Spleen (tissue), 11 donors: ENCODE results near the gene CEP152. TPM values are rescaled to one million over a fixed set of nuclear protein-coding genes. Genes with fewer than 3 reads are reported as not detected.

Experiments
- DNase-seq: peaks from one replicate; pipeline ENCODE4 v3.0.0-alpha.2; 2020
- H3K27ac ChIP-seq, 8 donors: fragments of 200-600 bp; sonication (generic) in 7 of 8; 1 replicate in 4 of 8; 2 replicates in 4 of 8; pipeline versions ENCODE4 v1.5.0 to v1.8.0; 2016 to 2021; ENCODE audit warnings: inconsistent platforms in 4 of 8, mild to moderate bottlenecking in 4 of 8, moderate library complexity in 1 of 8
- H3K27me3 ChIP-seq, 7 donors: fragments of 200-600 bp; sonication (generic) in 6 of 7; replicated peaks in 1 of 7; 1 replicate in 4 of 7; 2 replicates in 3 of 7; pipeline versions ENCODE4 v1.5.0 to v1.8.0; 2016 to 2021; ENCODE audit warnings: inconsistent platforms in 3 of 7, mild to moderate bottlenecking in 1 of 7
- H3K36me3 ChIP-seq, 6 donors: fragments of 200-600 bp; sonication (generic) in 5 of 6; 1 replicate in 4 of 6; 2 replicates in 2 of 6; pipeline versions ENCODE4 v1.5.0 to v1.8.0; 2016 to 2021; ENCODE audit warnings: inconsistent platforms in 2 of 6
- H3K4me1 ChIP-seq, 6 donors: fragments of 200-600 bp; sonication (generic) in 5 of 6; 1 replicate in 3 of 6; 2 replicates in 3 of 6; pipeline versions ENCODE4 v1.5.0 to v1.8.0; 2016 to 2021; ENCODE audit warnings: inconsistent platforms in 3 of 6
- H3K4me3 ChIP-seq, 8 donors: fragments of 200-600 bp; sonication (generic) in 7 of 8; 1 replicate in 4 of 8; 2 replicates in 4 of 8; pipeline versions ENCODE4 v1.5.0 to v1.8.0; 2016 to 2021; ENCODE audit warnings: inconsistent platforms in 4 of 8, mild to moderate bottlenecking in 4 of 8, moderate library complexity in 2 of 8
- H3K9me3 ChIP-seq, 8 donors: fragments of 200-600 bp; sonication (generic) in 7 of 8; 1 replicate in 4 of 8; 2 replicates in 4 of 8; pipeline versions ENCODE4 v1.5.0 to v1.8.0; 2016 to 2021; ENCODE audit warnings: inconsistent platforms in 4 of 8
- CTCF ChIP-seq, 11 experiments: fragments of 200-600 bp in 7 of 11; fragments of 450-650 bp in 4 of 11; sonication (generic) in 4 of 11; IDR thresholded peaks in 8 of 11; conservative IDR thresholded peaks in 3 of 11; 1 replicate in 7 of 11; 2 replicates in 4 of 11; pipeline versions ENCODE4 v1.4.0 to v1.8.0; 2016 to 2021; ENCODE audit warnings: antibody characterized with exemption in 11 of 11, inconsistent platforms in 4 of 11, mild to moderate bottlenecking in 1 of 11
- POLR2A ChIP-seq, 3 donors: fragments of 450-650 bp; IDR thresholded peaks; one replicate each; pipeline ENCODE4 v1.5.1; 2017; ENCODE audit warnings: antibody characterized with exemption in 3 of 3, mild to moderate bottlenecking in 1 of 3
- POLR2AphosphoS5 ChIP-seq, 3 donors: sonication (generic); formaldehyde crosslinking; IDR thresholded peaks; one replicate each; pipeline ENCODE4 v1.5.1; 2017; ENCODE audit warnings: antibody characterized with exemption in 3 of 3
- WGBS, 5 donors: extraction: QIAGEN DNeasy Blood & Tissue Kit in 3 of 5; methylation state at CpG; one replicate each; pipeline versions ENCODE4 v1.1.5 to v1.1.7; 2013 to 2018; 5-methylcytosine and 5-hydroxymethylcytosine counted together
- intact Hi-C: fragments of 100-400 bp; cut with DNase I; formaldehyde crosslinking; loops from one replicate; pipeline ENCODE4 v1.15.0; 2023; ENCODE audit warnings: low total_unique reads
- polyA plus RNA-seq, 3 donors: library from polyadenylated mRNA; stranded (reverse); fragments of 200-250 nt; gene quantifications; one replicate each; pipeline ENCODE4 v1.2.1, GENCODE V29; 2013
- total RNA-seq, 7 donors: library from RNA; depleted of rRNA in 3 of 7; stranded (reverse); fragments of >200 nt in 3 of 7; fragmentation: NEBNext Ultra II Directional in 4 of 7; extraction: Animal tissue kit (Norgen Biotek cat#: 25700) in 4 of 7; gene quantifications; one replicate each; pipeline versions ENCODE4 v1.1.0 to v1.2.1, GENCODE V29; 2016 to 2021
- donor health status: healthy with polysubstance abuse.
- donor health status: DM: no; HTN: no; CAD: no; lungs with moderate emphysema.
- donor health status: DM: no; HTN: no; CAD: no.
- donor health status: Bipolar disorder and iron deficiency.
- donor health status: healthy.
- donor health status: DM: no; HTN: no; CAD: no.
- donor health status: DM: yes; HTN: yes; CAD: no.

The CEP152 gene
- total and polyA plus RNA-seq, 10 donors = 1.2 to 15.1 (median 7.5) TPM

- Histone ChIP-seq H3K36me3 (peaks cover 0 to 83% (median 23%) of the 10 kb centered on the region in 6 donors), H3K27me3 (no peaks in the 10 kb centered on the region), H3K9me3 (no peaks in the 10 kb centered on the region), H3K27ac (no peak overlapping the region), H3K4me3 (no peak overlapping the region), H3K4me1 (no peaks in the 10 kb centered on the region)
- intact Hi-C loops = no loop called here
- no peak for DNase-seq
- 92 to 95% (median 94%) methylated on average over 2 of the region's 2 CpGs for WGBS, 5 donors
- TF ChIP-seq POLR2AphosphoS5 (IDR thresholded peaks at IDR 0.05) (no peak), CTCF (IDR thresholded peaks at IDR 0.05 in 8 of 11, conservative IDR thresholded peaks at IDR 0.05 in 3 of 11) (no peak), POLR2A (IDR thresholded peaks at IDR 0.05) (no peak)
These were observed 29.9 kb downstream of the CEP152 start for GRCh38 chr15:48781017-48781416.

- intact Hi-C loops = no loop called here
- no peak overlapping the region for H3K4me3 ChIP-seq
- no peak for TF ChIP-seq POLR2AphosphoS5 (IDR thresholded peaks at IDR 0.05)
- TF ChIP-seq POLR2A (IDR thresholded peaks at IDR 0.05) = no peak
- TF ChIP-seq CTCF (IDR thresholded peaks at IDR 0.05 in 8 of 11, conservative IDR thresholded peaks at IDR 0.05 in 3 of 11) = no peak
- H3K27ac ChIP-seq = no peak overlapping the region
- no peaks in the 10 kb centered on the region for H3K27me3 ChIP-seq
- DNase-seq = no peak
- 90 to 97% (median 93%) methylated on average over 10 of the region's 10 CpGs for WGBS, 5 donors
- H3K4me1 ChIP-seq = no peaks in the 10 kb centered on the region
- peaks cover 0 to 61% (median 18%) of the 10 kb centered on the region in 6 donors for H3K36me3 ChIP-seq
- peaks cover 0 to 10% (median 0%) of the 10 kb centered on the region in 8 donors for H3K9me3 ChIP-seq
These were observed 32.5 kb downstream of the CEP152 start for GRCh38 chr15:48778331-48778730.

- intact Hi-C loops = no loop called here
- Histone ChIP-seq H3K36me3 (peaks cover 0 to 56% (median 15%) of the 10 kb centered on the region in 6 donors), H3K27me3 (no peaks in the 10 kb centered on the region), H3K27ac (no peak overlapping the region), H3K9me3 (peaks cover 0 to 10% (median 0%) of the 10 kb centered on the region in 8 donors), H3K4me1 (no peaks in the 10 kb centered on the region), H3K4me3 (no peak overlapping the region)
- TF ChIP-seq POLR2A (IDR thresholded peaks at IDR 0.05) (no peak), POLR2AphosphoS5 (IDR thresholded peaks at IDR 0.05) (no peak), CTCF (IDR thresholded peaks at IDR 0.05 in 8 of 11, conservative IDR thresholded peaks at IDR 0.05 in 3 of 11) (no peak)
- DNase-seq = no peak
- 67 to 91% (median 85%) methylated on average over 1 of the region's 1 CpG for WGBS, 5 donors
These were observed 33.1 kb downstream of the CEP152 start for GRCh38 chr15:48777645-48778330.

GRCh38 chr15:48775546-48775945, 35.3 kb downstream of the CEP152 start:
- H3K27me3 ChIP-seq = no peaks in the 10 kb centered on the region
- peaks cover 0 to 10% (median 0%) of the 10 kb centered on the region in 8 donors for H3K9me3 ChIP-seq
- TF ChIP-seq CTCF (IDR thresholded peaks at IDR 0.05 in 8 of 11, conservative IDR thresholded peaks at IDR 0.05 in 3 of 11) (no peak), POLR2AphosphoS5 (IDR thresholded peaks at IDR 0.05) (no peak), POLR2A (IDR thresholded peaks at IDR 0.05) (no peak)
- H3K4me1 ChIP-seq = no peaks in the 10 kb centered on the region
- H3K36me3 ChIP-seq = peaks cover 0 to 56% (median 6%) of the 10 kb centered on the region in 6 donors
- intact Hi-C loops = no loop called here
- no peak for DNase-seq
- H3K27ac ChIP-seq = no peak overlapping the region
- no peak overlapping the region for H3K4me3 ChIP-seq
- 82 to 92% (median 88%) methylated on average over 2 of the region's 2 CpGs for WGBS, 5 donors
